ENCODE data around the gene ATP8B2.

ATP8B2 gene

DNA sequence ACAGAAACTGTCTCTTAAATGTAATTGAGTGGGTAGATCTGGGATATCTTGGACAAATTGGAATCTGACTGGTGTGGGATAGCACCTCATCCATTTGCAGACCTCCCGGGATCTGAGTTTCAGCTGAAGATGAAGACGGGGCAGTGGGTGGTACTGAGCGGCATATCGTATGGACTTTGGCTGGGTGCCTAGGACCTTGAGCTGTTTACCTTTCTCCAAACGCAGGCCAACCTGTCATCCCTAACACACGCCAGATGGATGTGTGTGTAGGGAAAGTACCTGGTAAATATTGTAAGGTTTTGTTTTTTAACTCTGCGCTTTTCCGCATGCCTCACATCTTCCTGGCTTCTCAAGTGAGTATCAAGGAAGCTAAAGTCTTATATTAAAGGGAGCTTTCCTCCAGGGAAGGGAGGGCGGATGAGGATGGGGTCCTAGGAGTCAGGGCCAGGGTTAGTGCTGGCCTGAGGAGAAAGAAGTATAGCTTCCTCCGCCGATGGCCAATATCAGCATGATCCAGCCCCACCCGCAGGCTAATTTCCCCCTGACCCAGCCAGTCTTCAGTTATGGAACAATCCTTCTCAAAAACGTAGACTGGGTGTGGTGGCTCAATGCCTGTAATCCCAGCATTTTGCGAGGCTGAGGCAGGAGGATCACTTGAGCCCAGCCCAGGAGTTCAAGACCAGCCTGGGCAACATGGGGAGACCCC is 26.2 kb downstream of the ATP8B2 start:
- no peak for DNase-seq (ENCODE audit: low read depth)
- H3K4me3 ChIP-seq (ENCODE audit: low read depth, low read length): no peak overlapping the region
- TF ChIP-seq CTCF (conservative IDR thresholded peaks at IDR 0.05; ENCODE audit: low read depth, low read length): no peak

GRCh38 chr1:154352245-154352580 is 26.9 kb downstream of the ATP8B2 start:
- peak overlapping the region; percentile 54 for H3K4me3 ChIP-seq (ENCODE audit: low read depth, low read length)
- no peak for TF ChIP-seq CTCF (conservative IDR thresholded peaks at IDR 0.05; ENCODE audit: low read depth, low read length)
- DNase-seq (ENCODE audit: low read depth): no peak

DNA sequence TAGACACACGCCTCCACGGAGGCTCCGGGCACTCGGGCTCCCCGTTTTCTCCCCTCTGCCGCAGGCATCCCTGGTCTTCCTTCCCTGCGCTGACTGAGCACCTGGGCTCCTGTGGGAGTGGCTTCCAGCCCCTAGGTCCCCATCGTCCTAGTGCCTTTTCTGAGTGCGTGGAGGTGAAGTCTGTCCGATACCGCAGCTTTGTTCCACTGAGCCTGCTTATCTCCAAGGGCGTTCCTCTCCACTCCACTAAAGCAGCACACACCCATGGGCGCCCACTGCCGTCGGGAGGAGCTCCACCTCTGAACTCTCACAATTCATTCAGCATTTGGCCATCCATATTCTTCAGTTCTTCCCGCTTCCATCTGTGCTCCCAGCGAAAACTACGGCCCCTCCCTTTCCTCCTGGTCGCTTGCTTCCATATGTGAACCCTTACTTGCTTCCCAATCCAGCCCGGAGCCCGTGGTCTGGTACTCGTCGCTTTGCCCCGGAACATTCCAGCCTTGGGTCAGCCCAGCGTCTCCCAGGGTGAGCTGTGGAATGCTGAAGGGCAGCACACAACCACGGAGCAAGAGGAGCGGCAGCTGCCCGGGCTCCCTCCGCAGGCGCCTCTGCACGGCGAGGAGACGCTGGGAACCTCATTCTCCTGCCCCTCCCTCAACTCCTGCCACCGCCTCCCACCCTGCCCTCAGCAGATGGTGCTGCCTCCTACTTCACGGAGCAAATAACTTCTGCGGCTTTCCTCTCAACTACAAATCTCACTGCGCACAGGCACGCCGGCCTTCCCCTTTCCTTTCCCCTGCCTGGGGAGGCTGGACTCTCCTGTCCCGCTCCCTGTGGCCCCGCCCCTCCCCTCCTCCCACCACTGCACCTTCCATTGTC is 27.5 kb downstream of the ATP8B2 start:
- TF ChIP-seq CTCF (conservative IDR thresholded peaks at IDR 0.05; ENCODE audit: low read depth, low read length): peak; percentile 29
- H3K4me3 ChIP-seq (ENCODE audit: low read depth, low read length): peak overlapping the region; percentile 54
- DNase-seq (ENCODE audit: low read depth): peak; percentile 63

- peak overlapping the region; percentile 54 for H3K4me3 ChIP-seq (ENCODE audit: low read depth, low read length)
- DNase-seq (ENCODE audit: low read depth): peak; percentile 57
Observed at GRCh38 chr1:154353460-154353904, 28.2 kb downstream of the ATP8B2 start.

DNA sequence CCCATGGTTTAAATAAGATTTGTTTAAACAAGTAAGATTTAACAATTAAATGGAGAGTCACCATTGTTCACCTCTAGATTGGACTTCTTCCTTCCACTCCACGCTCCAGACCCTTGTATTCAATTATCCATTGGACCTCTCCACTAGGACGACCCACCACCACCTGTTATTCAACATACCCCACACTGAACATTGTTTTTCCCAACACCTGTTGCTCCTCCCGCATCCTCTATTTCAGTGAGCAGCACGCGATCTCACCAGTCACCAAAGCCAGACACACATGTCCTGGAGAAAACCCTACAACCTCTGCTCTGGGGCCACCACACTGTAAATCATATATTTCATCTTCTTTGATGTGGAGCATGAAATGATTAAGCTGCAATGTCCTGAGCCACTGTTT is 28.6 kb downstream of the ATP8B2 start:
- TF ChIP-seq CTCF (conservative IDR thresholded peaks at IDR 0.05; ENCODE audit: low read depth, low read length): no peak
- DNase-seq (ENCODE audit: low read depth): no peak
- no peak overlapping the region for H3K4me3 ChIP-seq (ENCODE audit: low read depth, low read length)

More at GRCh38 chr1:154353460-154353904, 28.2 kb downstream of the ATP8B2 start:
- TF ChIP-seq CTCF (conservative IDR thresholded peaks at IDR 0.05; ENCODE audit: low read depth, low read length): peak; percentile 48

DNA sequence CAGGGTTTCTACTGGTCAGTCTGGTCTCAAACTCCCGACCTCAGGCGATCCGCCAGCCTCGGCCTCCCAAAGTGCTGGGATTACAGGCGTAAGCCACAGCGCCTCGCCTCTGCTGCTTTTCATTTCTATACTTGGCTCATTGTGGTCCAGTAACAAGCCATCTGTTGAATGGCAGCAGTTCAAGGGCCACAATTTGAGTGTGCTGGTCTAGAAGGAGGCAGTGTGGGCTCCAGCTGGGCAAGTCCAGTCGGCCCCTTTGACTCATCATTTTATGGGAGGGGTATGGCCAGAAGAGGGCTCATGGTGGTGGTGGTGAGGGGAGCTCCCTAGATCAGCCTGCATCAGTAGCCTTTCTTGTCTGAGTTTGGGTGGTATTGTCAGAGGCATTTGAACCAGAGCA is 33.2 kb downstream of the ATP8B2 start:
- DNase-seq (ENCODE audit: low read depth): no peak
- no peak overlapping the region for H3K4me3 ChIP-seq (ENCODE audit: low read depth, low read length)
- no peak for TF ChIP-seq CTCF (conservative IDR thresholded peaks at IDR 0.05; ENCODE audit: low read depth, low read length)
